Measurements from ENCODE around the gene CRISPLD2.

The CRISPLD2 gene

DNA sequence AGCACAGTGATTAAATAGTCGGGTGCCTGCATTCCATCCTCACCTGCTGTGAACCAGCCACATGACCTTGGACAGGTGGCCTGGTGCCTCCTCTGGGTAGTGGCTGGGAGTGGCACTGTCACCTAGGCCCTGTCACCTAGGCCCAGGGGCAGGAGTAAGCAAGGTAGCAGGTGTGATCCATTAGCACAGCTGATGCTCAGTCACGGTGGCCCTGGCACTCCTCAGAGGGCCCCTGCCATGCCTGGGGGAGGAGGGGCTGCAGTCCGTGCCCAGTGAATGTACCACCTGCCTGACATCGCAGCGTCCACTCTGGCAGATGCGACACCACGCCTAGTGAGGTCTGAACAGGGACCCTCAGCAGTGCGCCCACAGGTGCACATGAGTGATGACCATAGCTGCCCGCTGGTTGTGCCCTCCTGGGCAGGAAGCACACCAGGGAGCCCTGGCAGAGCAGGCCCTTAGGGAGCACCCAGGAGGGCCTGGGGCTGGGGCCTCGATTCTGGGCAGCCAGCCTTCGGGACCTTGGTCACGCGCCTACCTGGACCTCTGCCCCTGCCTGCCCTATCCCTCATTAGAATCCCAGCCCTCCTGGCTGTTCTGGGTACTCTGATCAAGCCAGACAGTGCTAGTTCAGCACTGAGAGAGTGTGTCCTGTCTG, 33.1 kb upstream of the CRISPLD2 start:
- Histone ChIP-seq H3K4me1 (peaks cover 0 to 17% (median 13%) of the 10 kb centered on the region in 4 donors), H3K27ac (no peak overlapping the region), H3K9me3 (no peaks in the 10 kb centered on the region), H3K4me3 (no peak overlapping the region), H3K27me3 (no peaks in the 10 kb centered on the region), H3K36me3 (no peaks in the 10 kb centered on the region)
- TF ChIP-seq, protein P1, sequence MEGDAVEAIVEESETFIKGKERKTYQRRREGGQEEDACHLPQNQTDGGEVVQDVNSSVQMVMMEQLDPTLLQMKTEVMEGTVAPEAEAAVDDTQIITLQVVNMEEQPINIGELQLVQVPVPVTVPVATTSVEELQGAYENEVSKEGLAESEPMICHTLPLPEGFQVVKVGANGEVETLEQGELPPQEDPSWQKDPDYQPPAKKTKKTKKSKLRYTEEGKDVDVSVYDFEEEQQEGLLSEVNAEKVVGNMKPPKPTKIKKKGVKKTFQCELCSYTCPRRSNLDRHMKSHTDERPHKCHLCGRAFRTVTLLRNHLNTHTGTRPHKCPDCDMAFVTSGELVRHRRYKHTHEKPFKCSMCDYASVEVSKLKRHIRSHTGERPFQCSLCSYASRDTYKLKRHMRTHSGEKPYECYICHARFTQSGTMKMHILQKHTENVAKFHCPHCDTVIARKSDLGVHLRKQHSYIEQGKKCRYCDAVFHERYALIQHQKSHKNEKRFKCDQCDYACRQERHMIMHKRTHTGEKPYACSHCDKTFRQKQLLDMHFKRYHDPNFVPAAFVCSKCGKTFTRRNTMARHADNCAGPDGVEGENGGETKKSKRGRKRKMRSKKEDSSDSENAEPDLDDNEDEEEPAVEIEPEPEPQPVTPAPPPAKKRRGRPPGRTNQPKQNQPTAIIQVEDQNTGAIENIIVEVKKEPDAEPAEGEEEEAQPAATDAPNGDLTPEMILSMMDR (IDR thresholded peaks at IDR 0.05): no peak
- intact Hi-C loops (cut with DNase I; ENCODE audit: low total_unique reads): no loop called here
- peak in 1 of 2 donors; percentile 62 for DNase-seq

GRCh38 chr16:84787263-84787622, 32.5 kb upstream of the CRISPLD2 start:
- H3K27ac ChIP-seq: no peak overlapping the region
- peaks cover 0 to 17% (median 13%) of the 10 kb centered on the region in 4 donors for H3K4me1 ChIP-seq
- no peaks in the 10 kb centered on the region for H3K9me3 ChIP-seq
- no peaks in the 10 kb centered on the region for H3K36me3 ChIP-seq
- no peak overlapping the region for H3K4me3 ChIP-seq
- no peaks in the 10 kb centered on the region for H3K27me3 ChIP-seq
- TF ChIP-seq, protein P1 (IDR thresholded peaks at IDR 0.05): no peak
- no peak for DNase-seq
- intact Hi-C loops (cut with DNase I; ENCODE audit: low total_unique reads): no loop called here

- peaks cover 0 to 17% (median 13%) of the 10 kb centered on the region in 4 donors for H3K4me1 ChIP-seq
- no peak overlapping the region for H3K4me3 ChIP-seq
- no peak for DNase-seq
- no peaks in the 10 kb centered on the region for H3K9me3 ChIP-seq
- H3K27me3 ChIP-seq: no peaks in the 10 kb centered on the region
- TF ChIP-seq, protein P1 (IDR thresholded peaks at IDR 0.05): no peak
- no peaks in the 10 kb centered on the region for H3K36me3 ChIP-seq
- H3K27ac ChIP-seq: no peak overlapping the region
- intact Hi-C loops (cut with DNase I; ENCODE audit: low total_unique reads): no loop called here
These were observed 30.8 kb upstream of the CRISPLD2 start for GRCh38 chr16:84788920-84789391.

- DNase-seq: no peak
These were observed 30.4 kb upstream of the CRISPLD2 start for GRCh38 chr16:84789431-84789830.

GRCh38 chr16:84790301-84790700, 29.5 kb upstream of the CRISPLD2 start:
- intact Hi-C loops (cut with DNase I; ENCODE audit: low total_unique reads): no loop called here
- no peaks in the 10 kb centered on the region for H3K9me3 ChIP-seq
- peaks cover 0 to 27% (median 13%) of the 10 kb centered on the region in 4 donors for H3K4me1 ChIP-seq
- no peak for DNase-seq
- no peaks in the 10 kb centered on the region for H3K36me3 ChIP-seq
- H3K27ac ChIP-seq: no peak overlapping the region
- H3K27me3 ChIP-seq: no peaks in the 10 kb centered on the region
- TF ChIP-seq, protein P1 (IDR thresholded peaks at IDR 0.05): no peak
- H3K4me3 ChIP-seq: no peak overlapping the region

More at GRCh38 chr16:84789431-84789830, 30.4 kb upstream of the CRISPLD2 start:
- TF ChIP-seq, protein P1 (IDR thresholded peaks at IDR 0.05): no peak
- Histone ChIP-seq H3K36me3 (no peaks in the 10 kb centered on the region), H3K9me3 (no peaks in the 10 kb centered on the region), H3K27me3 (no peaks in the 10 kb centered on the region), H3K4me1 (peaks cover 0 to 18% (median 13%) of the 10 kb centered on the region in 4 donors), H3K27ac (no peak overlapping the region), H3K4me3 (no peak overlapping the region)
- intact Hi-C loops (cut with DNase I; ENCODE audit: low total_unique reads): no loop called here
